K562 (cell line): ENCODE results near the gene IMMP1L. TPM values are rescaled to one million over a fixed set of nuclear protein-coding genes. Genes with fewer than 3 reads are reported as not detected.
A peak's percentile ranks its signal among the peaks of the same experiment; 100 is the strongest.

Source experiments
- ATAC-seq: fragments of 200-7000 bp; cut with Tn5 transposase; 3 replicates; pipeline ENCODE4 v1.9.1; 2020; ENCODE audit warnings: moderate library complexity
- BruUV-seq: library from RNA; stranded (reverse); fragments of 400-500 nt; replicated peaks from 2 replicates; lab custom pipeline; 2021; lab: Mats Ljungman, UMichigan
- CTCF ChIA-PET: fragments of 300-600 bp; formaldehyde crosslinking; extraction: SDS; loops from one replicate; lab custom pipeline; 2021; ENCODE audit warnings: low intra/inter-chr PET ratio; lab: Yijun Ruan, JAX
- POLR2A ChIA-PET: fragments of 300-600, 350-650 bp; sonication (Branson Sonifier 250); formaldehyde crosslinking; extraction: SDS; loops from one replicate; lab custom pipeline; 2021; ENCODE audit warnings: antibody characterized with exemption, inconsistent platforms; lab: Yijun Ruan, JAX
- DNase-seq, 4 experiments: peaks; one replicate each; pipeline versions ENCODE4 v3.0.0 to v3.0.0-alpha.2; 2011 to 2018; ENCODE audit warnings: low spot score in 3 of 4, mixed read lengths in 3 of 4; ENCODE audit errors: extremely low read depth in 1 of 4
- FAIRE-seq: peaks from 2 replicates; lab custom pipeline; 2011; peaks lifted over from hg19 to GRCh38; lab: Jason Lieb, UNC
- H2AFZ ChIP-seq: 2 replicates; pipeline ENCODE4 v1.6.0; 2011; ENCODE audit warnings: low read depth, low read length, control low read depth, inconsistent platforms
- H3K27ac ChIP-seq: fragments of 200-600 bp; 3 replicates; pipeline ENCODE4 v1.8.0; 2011; ENCODE audit warnings: low read depth, mild to moderate bottlenecking, control low read depth, inconsistent platforms, low read length, moderate library complexity, mixed read lengths; ENCODE audit errors: extremely low read depth
- H3K27me3 ChIP-seq, 2 experiments: fragments of 300-600 bp in 1 of 2; 2 replicates in 1 of 2; 3 replicates in 1 of 2; pipeline versions ENCODE4 v1.6.0 to v1.8.0; 2011; ENCODE audit warnings: inconsistent platforms in 2 of 2, low read length in 2 of 2, mild to moderate bottlenecking in 1 of 2, mixed read lengths in 1 of 2, moderate library complexity in 1 of 2; ENCODE audit not compliant: control insufficient read depth in 2 of 2, insufficient read depth in 2 of 2
- H3K36me3 ChIP-seq: fragments of 300-600 bp; 3 replicates; pipeline ENCODE4 v1.8.0; 2011; ENCODE audit warnings: mild to moderate bottlenecking, low read length, inconsistent platforms; ENCODE audit not compliant: control insufficient read depth, insufficient read depth
- H3K4me1 ChIP-seq, 2 experiments: fragments of 200-600 bp in 1 of 2; replicated peaks in 1 of 2; 2 replicates in 1 of 2; 3 replicates in 1 of 2; pipeline versions ENCODE4 v1.5.1 to v1.8.0; 2011; ENCODE audit warnings: inconsistent platforms in 2 of 2, low read length in 2 of 2, mild to moderate bottlenecking in 1 of 2, mixed read lengths in 1 of 2, moderate library complexity in 1 of 2; ENCODE audit not compliant: control insufficient read depth in 2 of 2, insufficient read depth in 2 of 2
- H3K4me2 ChIP-seq: 2 replicates; pipeline ENCODE4 v1.6.1; 2011; ENCODE audit warnings: low read length, control low read depth, inconsistent platforms, mixed read lengths; ENCODE audit not compliant: insufficient read depth
- H3K4me3 ChIP-seq: fragments of 200-600 bp; sonication (generic), shearing (Covaris generic); 2 replicates; pipeline ENCODE4 v1.5.1; 2016; ENCODE audit warnings: control low read depth, inconsistent platforms
- H3K79me2 ChIP-seq: fragments of 200-600 bp; 3 replicates; pipeline ENCODE4 v1.8.0; 2011; ENCODE audit warnings: low read length, inconsistent platforms; ENCODE audit not compliant: control insufficient read depth, insufficient read depth
- H3K9ac ChIP-seq, 2 experiments: 2 replicates each; pipeline versions ENCODE4 v1.6.0 to v1.6.1; 2011; ENCODE audit warnings: low read depth in 2 of 2, low read length in 2 of 2, control low read depth in 1 of 2, inconsistent platforms in 1 of 2, mild to moderate bottlenecking in 1 of 2, mixed read lengths in 1 of 2; ENCODE audit not compliant: insufficient read depth in 1 of 2
- H3K9me1 ChIP-seq: one replicate; pipeline ENCODE4 v1.6.0; 2011; ENCODE audit warnings: inconsistent platforms, mild to moderate bottlenecking, low read length, moderate library complexity; ENCODE audit not compliant: control insufficient read depth, insufficient read depth
- H3K9me3 ChIP-seq: replicated peaks from 2 replicates; pipeline ENCODE4 v1.5.1; 2011; ENCODE audit warnings: low read depth, low read length, inconsistent platforms; ENCODE audit not compliant: control insufficient read depth, insufficient read depth
- H4K20me1 ChIP-seq: replicated peaks from 2 replicates; pipeline ENCODE4 v1.6.1; 2011; ENCODE audit warnings: low read length, inconsistent platforms, mixed read lengths; ENCODE audit not compliant: control insufficient read depth, insufficient read depth
- WGBS: fragments of 100-300 bp; shearing (Covaris generic); methylation state at CpG from one replicate; pipeline ENCODE4 v1.1.6; 2016; ENCODE audit warnings: low coverage, mixed read lengths; ENCODE audit not compliant: insufficient coverage; ENCODE audit errors: missing lambda C conversion rate; 5-methylcytosine and 5-hydroxymethylcytosine counted together
- in situ Hi-C: fragments of 300-500 bp; cut with MboI; formaldehyde crosslinking; loops from 4 replicates; pipeline ENCODE4 v1.15.0; 2018; ENCODE audit warnings: inconsistent platforms, mixed read lengths
- intact Hi-C: fragments of 100-400 bp; cut with micrococcal nuclease; formaldehyde crosslinking; loops from 2 replicates; pipeline ENCODE4 v1.14.2; 2022
- polyA plus RNA-seq, 8 experiments: library from polyadenylated mRNA; depleted of rRNA in 4 of 8; stranded (reverse) in 5 of 8; unstranded in 3 of 8; fragments of >200 nt; fragmentation: Nextera tagmentation in 2 of 8; fragmentation: Illumina TruSeq in 1 of 8; extraction: Ambion mirVana in 2 of 8; extraction: Trizol in 1 of 8; gene quantifications; 2 replicates each; pipeline versions ENCODE4 v1.2.1 to v1.2.3, GENCODE V29; 2011 to 2014; ENCODE audit warnings: inconsistent platforms in 1 of 8, missing spikeins in 1 of 8
- total RNA-seq, 7 experiments: library from RNA; depleted of rRNA in 6 of 7; stranded (reverse); fragments of >200 nt in 6 of 7; fragmentation: Illumina TruSeq in 2 of 7; extraction: Trizol in 2 of 7; gene quantifications; 2 replicates each; pipeline versions ENCODE4 v1.2.1 to v1.2.3, GENCODE V29; 2011 to 2021; ENCODE audit warnings: low replicate concordance in 1 of 7
- TF ChIP-seq, protein P1 (sequence below), 2 experiments: fragments of 450-650 bp in 1 of 2; sonication (generic) in 1 of 2; formaldehyde crosslinking in 1 of 2; IDR thresholded peaks; 2 replicates each; pipeline versions ENCODE4 v1.7.1 to v1.9.0; 2016 to 2022; ENCODE audit warnings: inconsistent platforms in 1 of 2, mild to moderate bottlenecking in 1 of 2, missing genetic modification reagents in 1 of 2
- TF ChIP-seq, protein P2 (sequence below): fragments of 450-650 bp; IDR thresholded peaks from 2 replicates; pipeline ENCODE4 v1.7.0; 2016; ENCODE audit warnings: borderline replicate concordance

IMMP1L gene
- total and polyA plus RNA-seq, 9 of the 15 experiments (the other 6 are each of a cell fraction or from before 2014, with no cell fraction given) = 56.0 to 245 (median 169) TPM

DNA sequence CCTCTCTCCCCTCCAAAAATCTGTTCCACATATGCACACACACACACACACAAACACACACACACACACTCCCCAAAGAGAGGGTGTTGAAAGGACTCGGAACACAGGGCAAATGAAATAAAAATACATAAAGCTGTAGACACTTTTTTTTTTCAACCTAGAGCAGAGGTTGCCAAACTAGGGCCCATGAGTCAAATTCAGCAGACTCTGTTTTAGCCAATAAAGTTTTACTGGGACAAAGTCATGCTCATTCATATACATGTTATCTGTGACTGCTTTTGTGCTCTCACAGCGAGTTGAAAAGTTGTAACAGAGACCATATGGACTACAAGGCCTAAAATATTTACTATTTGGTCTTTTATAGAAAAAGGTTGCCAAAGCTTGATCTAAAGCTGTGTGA is 8.9 kb downstream of the IMMP1L start:
- no peaks in the 10 kb centered on the region for H3K4me1 ChIP-seq
- no peaks in the 10 kb centered on the region for H4K20me1 ChIP-seq
- no peaks in the 10 kb centered on the region for H3K27me3 ChIP-seq
- 84% methylated on average over 2 of the region's 2 CpGs for WGBS
- H3K9me3 ChIP-seq = no peaks in the 10 kb centered on the region
- H3K79me2 ChIP-seq = peaks cover 96% of the 10 kb centered on the region
- H3K9me1 ChIP-seq = no peaks in the 10 kb centered on the region
- no peak overlapping the region for H3K4me3 ChIP-seq
- intact Hi-C loops (loop anchor here (10.0 kb wide), 1 partner anchor 314 kb away; the partner anchor contains the start of gene PAX6), in situ Hi-C loops (no loop called here)
- H2AFZ ChIP-seq = no peak overlapping the region
- FAIRE-seq = no peak
- ChIA-PET CTCF (no interaction called here), POLR2A (interaction anchor here (0.9 to 1.6 kb wide), 2 partner anchors 9 to 14 kb away, joined by 4 to 5 read pairs; no protein-coding TSS in a partner anchor)
- ATAC-seq = no peak; the same call in 2 of the 3 replicates
- TF ChIP-seq, protein P1, sequence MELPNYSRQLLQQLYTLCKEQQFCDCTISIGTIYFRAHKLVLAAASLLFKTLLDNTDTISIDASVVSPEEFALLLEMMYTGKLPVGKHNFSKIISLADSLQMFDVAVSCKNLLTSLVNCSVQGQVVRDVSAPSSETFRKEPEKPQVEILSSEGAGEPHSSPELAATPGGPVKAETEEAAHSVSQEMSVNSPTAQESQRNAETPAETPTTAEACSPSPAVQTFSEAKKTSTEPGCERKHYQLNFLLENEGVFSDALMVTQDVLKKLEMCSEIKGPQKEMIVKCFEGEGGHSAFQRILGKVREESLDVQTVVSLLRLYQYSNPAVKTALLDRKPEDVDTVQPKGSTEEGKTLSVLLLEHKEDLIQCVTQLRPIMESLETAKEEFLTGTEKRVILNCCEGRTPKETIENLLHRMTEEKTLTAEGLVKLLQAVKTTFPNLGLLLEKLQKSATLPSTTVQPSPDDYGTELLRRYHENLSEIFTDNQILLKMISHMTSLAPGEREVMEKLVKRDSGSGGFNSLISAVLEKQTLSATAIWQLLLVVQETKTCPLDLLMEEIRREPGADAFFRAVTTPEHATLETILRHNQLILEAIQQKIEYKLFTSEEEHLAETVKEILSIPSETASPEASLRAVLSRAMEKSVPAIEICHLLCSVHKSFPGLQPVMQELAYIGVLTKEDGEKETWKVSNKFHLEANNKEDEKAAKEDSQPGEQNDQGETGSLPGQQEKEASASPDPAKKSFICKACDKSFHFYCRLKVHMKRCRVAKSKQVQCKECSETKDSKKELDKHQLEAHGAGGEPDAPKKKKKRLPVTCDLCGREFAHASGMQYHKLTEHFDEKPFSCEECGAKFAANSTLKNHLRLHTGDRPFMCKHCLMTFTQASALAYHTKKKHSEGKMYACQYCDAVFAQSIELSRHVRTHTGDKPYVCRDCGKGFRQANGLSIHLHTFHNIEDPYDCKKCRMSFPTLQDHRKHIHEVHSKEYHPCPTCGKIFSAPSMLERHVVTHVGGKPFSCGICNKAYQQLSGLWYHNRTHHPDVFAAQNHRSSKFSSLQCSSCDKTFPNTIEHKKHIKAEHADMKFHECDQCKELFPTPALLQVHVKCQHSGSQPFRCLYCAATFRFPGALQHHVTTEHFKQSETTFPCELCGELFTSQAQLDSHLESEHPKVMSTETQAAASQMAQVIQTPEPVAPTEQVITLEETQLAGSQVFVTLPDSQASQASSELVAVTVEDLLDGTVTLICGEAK (IDR thresholded peaks at IDR 0.05) = peak; percentile 80
- TF ChIP-seq, protein P1 (CRISPR knock-in tag; IDR thresholded peaks at IDR 0.05) = peak; percentile 68
- TF ChIP-seq, protein P2, sequence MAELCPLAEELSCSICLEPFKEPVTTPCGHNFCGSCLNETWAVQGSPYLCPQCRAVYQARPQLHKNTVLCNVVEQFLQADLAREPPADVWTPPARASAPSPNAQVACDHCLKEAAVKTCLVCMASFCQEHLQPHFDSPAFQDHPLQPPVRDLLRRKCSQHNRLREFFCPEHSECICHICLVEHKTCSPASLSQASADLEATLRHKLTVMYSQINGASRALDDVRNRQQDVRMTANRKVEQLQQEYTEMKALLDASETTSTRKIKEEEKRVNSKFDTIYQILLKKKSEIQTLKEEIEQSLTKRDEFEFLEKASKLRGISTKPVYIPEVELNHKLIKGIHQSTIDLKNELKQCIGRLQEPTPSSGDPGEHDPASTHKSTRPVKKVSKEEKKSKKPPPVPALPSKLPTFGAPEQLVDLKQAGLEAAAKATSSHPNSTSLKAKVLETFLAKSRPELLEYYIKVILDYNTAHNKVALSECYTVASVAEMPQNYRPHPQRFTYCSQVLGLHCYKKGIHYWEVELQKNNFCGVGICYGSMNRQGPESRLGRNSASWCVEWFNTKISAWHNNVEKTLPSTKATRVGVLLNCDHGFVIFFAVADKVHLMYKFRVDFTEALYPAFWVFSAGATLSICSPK = no peak
- peaks cover 53% of the 10 kb centered on the region; the same call in 2 of the 3 replicates for H3K36me3 ChIP-seq
- no peak overlapping the region for H3K9ac ChIP-seq
- DNase-seq = no peak
- BruUV-seq = no TSS peak
- H3K27ac ChIP-seq = no peak overlapping the region
- no peak overlapping the region for H3K4me2 ChIP-seq
